Adrenal gland (tissue), 5 donors: ENCODE data around the gene TBC1D16.

Source experiments
- CTCF ChIP-seq, 6 experiments: fragments of 450-650 bp in 4 of 6; fragments of 200-600 bp in 2 of 6; sonication (generic) in 1 of 6; IDR thresholded peaks; 1 replicate in 5 of 6; 2 replicates in 1 of 6; pipeline versions ENCODE4 v1.5.1 to v1.8.0; 2016 to 2021; ENCODE audit warnings: antibody characterized with exemption in 6 of 6, mild to moderate bottlenecking in 2 of 6, moderate library complexity in 1 of 6
- POLR2A ChIP-seq, 2 donors: fragments of 450-650 bp; IDR thresholded peaks; one replicate each; pipeline ENCODE4 v1.6.1; 2017; ENCODE audit warnings: antibody characterized with exemption in 2 of 2, mild to moderate bottlenecking in 2 of 2, moderate library complexity in 1 of 2
- donor health status: DM: no; HTN: no; CAD: no.

- no peak for TF ChIP-seq CTCF (IDR thresholded peaks at IDR 0.05)
- TF ChIP-seq POLR2A (IDR thresholded peaks at IDR 0.05) = no peak
Measured at GRCh38 chr17:80072410-80072809, 36.7 kb upstream of the TBC1D16 start.
